Inflammatory macrophage treated with lipopolysaccharide for 1 hour (primary cell): ENCODE results near the gene FAM241A.
A peak's percentile ranks its signal among the peaks of the same experiment; 100 is the strongest.
"Not testable (repeated sequence)": the region's sequence is repeated elsewhere in the genome, so short reads cannot be mapped to it uniquely, and the experiment has no call there.

Source experiments
- DNase-seq, 2 donors: peaks; one replicate each; pipeline ENCODE4 v3.0.0-alpha.2; 2020 to 2022

Gene FAM241A

DNA sequence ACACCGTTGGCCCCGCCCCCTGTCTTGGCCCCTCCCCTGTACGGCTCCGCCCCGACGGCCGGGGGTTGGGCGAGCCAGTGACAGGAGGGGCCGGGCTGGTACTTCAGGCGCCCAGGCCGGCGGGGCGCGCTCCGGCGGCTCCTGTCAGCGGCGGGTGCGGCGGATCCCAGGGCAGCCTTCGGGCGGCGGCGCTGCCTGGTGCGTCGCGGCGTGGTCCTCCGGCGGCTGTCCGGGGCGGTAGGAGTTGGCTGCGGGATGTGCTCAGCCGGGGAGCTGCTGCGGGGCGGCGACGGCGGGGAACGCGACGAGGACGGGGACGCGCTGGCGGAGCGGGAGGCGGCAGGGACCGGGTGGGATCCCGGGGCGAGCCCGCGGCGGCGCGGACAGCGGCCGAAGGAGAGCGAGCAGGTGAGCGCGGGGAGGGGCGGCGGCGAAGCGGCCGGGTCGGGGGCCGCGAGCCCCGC lies at the start of gene FAM241A:
Gene FAM241A (plus strand): TSS at position 129 of the 464 bp plus-strand sequence. CDS start 127 bp downstream, at position 256.
- peak; percentile 76 to 85 for DNase-seq

DNA sequence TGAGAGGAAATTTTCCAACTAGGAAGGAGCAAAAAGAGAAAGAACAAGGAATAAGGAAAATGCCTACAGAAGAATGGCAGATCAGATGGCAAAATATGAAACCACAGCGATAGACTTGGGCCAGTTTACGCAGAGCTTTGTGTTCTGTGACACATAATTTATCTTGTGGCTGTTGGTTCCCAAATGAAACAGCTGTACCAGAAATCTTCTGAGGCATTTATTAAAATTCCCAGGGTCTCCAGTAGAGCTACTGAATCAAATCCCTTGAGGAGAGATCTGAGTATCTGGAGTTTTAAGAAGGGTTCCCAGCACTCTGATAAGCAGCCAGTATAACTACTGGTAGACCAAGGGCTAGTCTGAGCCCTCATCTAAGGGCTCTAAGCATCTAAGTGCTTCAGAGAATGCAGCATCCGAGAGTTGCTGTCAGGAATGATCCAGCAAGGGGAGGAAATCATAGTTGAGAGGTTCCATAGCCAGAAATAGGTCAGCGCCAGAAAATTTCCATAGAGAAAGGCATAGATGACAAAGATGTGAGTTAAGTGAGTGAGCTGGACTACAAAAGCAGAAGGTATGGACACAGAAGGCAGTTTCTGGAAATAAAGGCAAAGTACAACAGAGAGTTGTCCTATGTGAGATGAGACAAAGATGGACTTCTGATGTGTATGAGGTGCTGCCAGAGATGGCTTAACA lies 46.3 kb upstream of the FAM241A start:
- no peak for DNase-seq

DNA sequence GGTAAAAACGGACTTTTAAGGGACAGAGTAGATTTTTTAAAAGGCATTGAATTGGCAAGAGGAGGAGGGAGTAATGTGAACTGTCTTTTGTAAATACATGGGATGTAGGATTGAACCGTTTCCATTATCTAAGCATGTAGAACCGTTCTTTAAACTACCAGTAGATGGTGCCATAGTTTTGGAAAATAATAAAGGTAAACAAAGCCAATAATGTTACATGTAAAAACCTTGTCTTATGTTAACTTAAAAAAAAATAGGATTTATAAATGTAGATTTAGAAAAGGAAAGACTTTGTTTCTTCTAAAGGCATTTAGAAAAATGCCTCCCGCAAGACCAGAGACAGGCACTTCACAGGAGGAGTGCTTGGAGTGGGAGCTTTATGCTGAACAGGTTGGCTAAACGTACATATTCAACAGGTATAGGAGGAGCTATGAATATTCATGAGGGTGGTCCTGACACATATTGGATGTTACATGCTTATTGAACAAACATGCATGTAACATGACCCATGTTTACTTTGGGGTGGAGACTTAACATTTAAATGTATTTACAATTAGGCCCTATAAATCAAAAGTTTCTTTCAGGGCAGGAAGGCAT lies 45.5 kb upstream of the FAM241A start:
- peak; percentile 44 to 80 for DNase-seq

DNA sequence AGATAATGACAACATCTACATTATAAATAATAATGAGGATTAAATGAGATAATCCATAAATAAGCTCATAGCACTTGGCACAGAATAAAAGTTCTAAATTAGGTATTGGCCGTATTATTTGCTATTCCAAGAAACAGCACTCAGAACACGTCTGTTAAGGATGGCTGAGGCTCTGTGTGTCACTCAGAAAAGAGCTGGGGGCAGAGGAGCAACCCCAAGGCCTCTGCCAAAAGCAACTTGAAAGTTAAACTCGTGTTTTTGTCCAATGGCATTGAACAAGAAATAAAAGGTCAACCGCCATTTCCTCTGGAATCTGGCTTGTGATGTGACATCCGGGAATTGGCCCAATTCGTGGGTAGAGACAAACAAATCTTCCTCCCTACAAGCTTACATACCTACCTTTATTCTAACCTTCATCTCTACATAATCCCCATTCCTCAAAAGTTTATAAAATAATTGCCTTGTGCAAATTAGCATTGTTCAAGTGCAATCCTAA lies 42.3 kb upstream of the FAM241A start:
- DNase-seq, result no peak

DNA sequence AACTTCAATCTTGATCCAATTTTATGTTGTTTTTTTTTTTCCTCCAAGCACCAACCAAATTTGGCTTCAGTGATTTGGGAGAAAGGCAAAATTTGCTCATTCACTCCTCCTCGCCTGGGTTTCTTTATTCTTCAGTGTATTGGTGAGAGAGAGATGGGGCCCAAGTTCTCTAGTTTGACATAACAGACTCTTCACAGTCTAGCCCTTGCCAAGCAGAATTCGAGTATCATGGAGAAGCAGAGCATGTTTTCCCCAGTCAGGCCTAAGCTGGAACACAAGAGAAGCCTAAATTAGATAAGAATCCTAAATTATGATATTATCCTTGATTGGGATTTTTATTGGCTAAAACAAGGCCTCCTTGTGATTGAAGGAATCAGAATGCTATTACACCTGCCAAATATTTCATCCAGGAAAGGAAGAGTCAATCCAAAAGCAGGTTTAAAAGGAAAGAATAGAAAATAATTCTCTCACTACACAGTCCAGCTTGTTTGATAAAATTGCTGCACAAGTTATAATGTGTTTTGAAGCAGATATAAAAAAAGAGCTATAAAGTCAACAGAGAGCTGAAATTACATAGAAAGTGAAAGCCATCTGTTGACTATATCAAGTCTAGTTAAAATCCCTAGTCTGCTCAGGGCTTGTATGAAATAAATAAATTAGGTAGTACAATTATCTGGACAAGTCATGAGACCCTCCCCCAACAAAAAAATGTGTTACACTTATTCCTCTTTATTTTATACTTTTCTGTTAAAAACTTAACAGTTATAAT lies 39.9 kb upstream of the FAM241A start:
- no peak for DNase-seq

DNA sequence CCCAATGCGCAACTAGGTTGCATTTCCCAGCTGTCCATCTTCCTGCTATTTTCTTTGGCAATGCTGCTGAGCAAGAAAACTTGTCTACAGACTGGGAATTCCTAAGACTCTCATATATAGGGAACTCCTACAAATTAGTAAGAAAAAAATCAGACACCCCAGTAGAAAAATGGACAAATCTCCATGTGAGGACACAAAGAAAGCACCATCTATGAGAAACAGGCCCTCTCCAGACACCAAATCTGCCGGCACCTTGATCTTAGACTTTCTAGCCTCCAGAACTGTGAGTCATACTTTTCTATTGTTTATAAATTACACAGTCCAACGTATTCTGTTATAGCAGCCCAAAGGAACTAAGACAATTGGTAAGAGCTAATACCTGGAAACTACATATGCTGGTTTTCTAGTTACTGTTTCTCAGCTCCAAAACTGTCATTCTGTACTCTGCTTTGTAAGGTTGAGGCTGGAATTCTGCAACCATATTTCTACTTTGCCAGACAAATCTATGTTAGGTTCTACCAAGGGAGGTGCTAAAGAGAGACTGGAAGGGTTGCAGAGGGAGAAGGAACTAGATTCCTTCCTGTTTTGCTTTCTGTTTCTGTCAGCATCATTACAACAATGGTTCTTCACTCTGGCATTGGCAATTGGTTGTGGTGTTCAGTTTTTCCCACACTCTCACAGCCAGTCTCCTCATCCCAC lies 35.7 kb upstream of the FAM241A start:
- DNase-seq, result peak; percentile 70

DNA sequence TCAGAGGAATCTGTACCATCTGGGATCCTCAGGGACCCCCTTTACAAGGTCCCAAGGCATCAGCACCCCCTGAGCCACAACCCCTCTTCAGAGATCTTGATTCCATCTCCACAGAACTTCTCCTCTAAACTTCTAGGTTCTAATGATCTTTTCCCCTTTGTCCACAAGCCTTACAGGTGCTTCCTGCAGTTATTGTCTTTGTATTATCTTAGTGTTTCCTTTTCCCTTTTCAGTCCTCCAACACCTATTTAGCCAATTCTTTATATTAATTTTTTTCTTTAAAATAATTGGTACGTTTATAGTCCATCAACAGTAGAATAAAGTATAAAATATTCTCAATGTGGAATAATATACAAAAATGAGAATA lies 35.2 kb upstream of the FAM241A start:
- no peak for DNase-seq

DNA sequence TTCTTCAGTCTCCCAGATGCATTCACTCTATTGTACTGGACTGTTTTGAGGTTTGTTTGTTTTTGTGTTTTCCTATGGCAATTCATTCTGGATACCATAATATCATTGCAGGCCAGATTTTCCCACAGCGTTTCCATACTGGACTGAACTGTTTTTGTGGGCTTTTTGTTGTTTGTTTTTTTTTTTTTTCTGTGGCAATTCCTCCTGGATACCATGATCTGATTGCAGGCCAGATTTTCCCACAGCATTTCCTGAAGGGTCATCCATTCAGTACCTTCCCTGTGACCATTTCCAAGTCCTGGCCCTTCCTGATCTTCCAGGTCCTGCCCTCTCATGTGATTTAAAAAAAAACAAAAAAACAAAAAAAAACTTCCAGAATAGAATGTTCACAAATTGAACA lies 33.9 kb upstream of the FAM241A start:
- DNase-seq, result no peak

DNA sequence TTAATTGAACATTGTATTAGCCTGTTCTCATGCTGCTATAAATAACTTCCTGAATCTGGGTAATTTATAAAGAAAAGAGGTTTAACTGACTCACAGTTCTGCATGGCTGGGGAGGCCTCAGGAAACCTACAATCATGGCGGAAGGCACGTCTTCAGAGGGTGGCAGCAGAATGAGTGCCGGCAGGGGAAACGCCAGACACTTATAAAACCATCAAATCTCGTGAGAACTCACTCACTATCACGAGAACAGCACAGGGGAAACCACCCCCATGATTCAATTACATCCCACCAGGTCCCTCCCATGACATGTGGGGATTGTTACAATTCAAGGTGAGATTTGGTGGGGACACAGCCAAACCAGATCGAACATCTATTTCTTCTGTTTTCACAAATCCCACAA lies 33.2 kb upstream of the FAM241A start:
- DNase-seq, result not testable (repeated sequence)

DNA sequence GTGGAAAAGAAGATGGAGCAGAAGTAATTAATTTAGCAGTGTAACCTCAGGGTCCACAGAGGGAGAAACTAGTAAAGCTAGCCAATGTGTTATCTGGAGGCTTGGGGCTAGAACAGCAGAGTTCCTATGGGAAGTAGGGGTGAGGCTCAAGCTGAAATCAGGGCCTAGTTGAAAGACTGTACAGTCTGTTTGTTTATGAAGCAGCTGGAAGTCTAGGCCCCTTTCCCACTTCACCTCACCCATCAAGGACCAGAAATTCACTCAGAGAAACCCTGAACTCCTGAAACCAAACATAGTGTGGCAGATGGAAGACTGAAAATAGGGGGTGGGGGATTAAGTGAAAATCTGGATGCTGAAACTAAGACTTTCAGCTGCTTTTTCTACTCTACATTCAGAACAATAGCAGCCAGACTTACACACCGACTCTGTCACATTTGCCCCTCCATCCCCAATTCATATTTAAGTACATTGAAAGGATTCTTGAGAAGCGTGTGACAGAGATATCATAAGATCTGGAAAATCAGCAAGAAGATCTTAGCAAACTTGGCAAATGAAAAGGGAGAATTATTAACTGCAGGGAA lies 32.6 kb upstream of the FAM241A start:
- DNase-seq, result no peak

DNA sequence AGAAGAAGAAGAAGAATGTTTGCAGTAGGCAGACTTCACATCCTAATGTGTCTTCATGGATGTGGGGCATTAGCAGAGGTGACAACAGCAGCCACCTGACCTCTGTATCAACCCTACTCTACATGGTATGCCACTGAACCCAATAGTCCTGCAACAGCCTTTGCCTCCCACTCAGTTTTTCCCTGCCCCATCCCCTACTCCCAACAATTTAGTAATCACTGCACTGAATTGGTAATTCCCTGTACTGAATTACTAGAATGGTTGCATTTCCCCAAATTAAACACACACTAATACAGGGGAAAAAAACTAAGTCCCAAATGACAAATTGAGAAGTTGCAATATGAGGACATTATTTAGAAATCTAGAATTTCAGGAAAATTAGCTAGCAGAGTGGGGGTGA lies 31.4 kb upstream of the FAM241A start:
- peak; percentile 53 to 80 for DNase-seq

DNA sequence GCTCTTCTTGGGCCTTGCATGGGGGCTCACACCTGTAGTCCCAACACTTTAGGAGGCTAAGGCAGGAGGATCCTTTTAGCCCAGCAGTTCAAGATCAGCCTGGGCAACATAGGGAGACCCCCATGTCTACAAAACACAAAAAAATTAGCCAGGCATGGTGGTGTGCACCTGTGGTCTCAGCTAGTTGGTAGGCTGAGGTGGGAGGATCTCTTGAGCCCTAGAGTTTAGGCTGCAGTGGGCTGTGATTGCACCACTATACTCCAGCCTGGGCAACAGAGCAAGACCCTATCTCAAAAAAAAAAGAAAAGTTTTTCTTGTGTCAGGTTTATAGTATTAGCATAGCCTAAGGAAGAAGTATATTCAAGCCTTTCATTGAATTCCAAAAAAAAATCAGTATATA lies 30.8 kb upstream of the FAM241A start:
- DNase-seq, result no peak

DNA sequence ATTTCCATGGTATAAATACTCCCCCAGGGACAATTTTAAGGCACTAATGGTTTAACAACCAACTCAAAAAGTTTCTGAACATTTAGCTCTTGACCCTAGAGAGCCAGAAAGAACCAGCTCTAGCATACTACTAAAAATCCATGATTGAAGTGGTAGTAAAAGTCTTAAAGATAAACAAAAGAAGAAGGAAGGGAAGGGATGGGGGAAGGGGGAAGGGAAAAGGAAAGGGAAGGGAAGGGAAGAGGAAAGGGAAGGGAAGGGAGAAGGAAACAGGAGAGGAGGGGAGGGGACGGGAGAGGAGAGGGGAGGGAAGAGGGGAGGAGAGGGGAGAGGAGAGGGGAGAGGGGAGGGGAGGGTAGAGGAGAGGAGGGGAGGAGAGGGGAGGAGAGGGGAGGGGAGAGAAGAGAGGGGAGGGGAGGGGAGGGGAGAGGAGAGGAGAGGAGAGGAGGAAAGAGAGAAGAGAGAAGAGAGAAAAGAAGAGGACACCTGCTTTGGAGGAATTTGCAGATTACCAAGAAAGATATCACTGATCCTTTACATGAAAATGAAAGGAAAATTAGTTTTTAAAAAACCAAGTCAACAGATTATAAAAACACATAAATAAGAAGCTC lies 26.4 kb upstream of the FAM241A start:
- DNase-seq, result no peak

DNA sequence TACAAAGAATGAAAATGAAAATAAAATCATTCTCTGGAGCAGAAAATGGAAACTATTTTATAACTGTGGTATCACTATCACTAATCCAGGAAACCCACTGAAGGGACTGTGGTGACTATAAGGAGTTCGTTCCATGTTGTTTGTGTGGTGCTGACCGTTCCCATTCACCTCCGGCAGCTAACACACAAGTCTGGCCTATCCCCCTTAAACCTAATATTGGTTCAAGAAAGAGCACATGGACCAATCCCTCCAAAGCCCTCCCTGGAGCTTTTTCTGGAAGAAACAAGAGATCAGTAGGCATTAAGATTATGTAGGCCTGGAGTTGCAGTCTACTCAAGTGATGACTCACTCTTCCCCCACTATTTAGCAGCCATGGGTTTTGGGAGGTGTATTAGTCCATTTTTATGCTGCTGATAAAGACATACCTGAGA lies 25.9 kb upstream of the FAM241A start:
- DNase-seq, result no peak

DNA sequence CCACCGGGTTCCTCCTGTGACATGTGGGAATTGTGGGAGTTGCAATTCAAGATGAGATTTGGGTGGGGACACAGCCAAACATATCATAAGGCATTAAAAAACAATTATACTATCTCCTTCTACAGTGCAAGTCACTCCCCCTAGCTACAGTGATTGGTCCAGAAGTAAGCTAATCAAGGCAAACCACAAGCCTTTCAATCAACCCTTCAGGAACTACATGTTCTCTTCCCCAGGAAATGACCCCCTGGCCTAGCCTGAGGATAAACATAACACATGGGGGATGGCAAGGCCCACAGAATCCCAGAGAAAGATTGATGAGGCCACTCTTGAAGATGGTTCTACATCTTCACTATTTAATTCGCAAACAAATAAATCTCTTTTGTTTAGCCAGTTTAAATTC lies 25.2 kb upstream of the FAM241A start:
- no peak for DNase-seq

DNA sequence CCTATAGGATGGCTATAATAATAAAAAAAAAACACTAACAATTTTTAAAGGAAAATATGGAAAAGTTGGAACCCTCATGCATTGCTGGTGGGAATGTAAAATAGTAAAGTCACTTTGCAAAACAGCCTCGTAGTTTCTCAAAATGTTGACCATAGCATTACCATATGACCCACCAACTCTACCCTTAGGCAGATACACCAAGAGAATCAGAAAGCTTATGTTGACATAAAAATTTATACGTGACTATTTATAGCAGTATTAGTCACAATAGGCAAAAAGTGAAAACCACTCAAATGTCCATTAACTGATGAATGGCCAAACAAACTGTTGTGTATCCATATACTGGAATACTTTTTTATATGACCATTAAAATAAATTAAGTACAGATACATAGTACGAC lies 19.8 kb upstream of the FAM241A start:
- DNase-seq, result no peak

DNA sequence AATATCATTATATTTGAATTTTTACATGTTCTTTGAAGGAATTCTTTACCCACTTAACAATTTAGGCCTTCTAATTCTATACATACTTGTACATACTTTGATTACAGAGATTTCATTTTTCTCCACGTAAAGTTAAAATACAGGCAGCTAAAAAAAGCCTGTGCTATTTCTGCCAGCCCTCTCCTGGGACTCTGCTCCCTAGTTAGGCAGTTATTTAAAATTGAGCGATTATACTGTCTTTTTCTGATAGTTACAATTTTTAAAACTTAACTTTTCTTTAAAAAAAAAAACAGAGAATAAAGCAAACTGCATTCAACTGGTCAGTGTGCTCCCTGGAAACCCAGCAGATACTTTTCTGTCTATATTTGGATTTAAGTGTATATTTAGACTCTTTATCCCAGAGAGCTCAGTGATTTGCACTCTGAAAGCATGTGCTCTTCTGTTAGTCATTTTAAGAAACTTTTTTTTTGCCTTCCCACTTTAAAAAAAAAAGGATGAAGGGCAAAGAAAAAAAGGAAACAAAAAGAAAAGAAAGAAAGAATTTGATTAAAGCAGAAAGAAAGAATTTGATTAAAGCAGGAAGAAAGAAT lies 18.1 kb upstream of the FAM241A start:
- DNase-seq, result no peak

DNA sequence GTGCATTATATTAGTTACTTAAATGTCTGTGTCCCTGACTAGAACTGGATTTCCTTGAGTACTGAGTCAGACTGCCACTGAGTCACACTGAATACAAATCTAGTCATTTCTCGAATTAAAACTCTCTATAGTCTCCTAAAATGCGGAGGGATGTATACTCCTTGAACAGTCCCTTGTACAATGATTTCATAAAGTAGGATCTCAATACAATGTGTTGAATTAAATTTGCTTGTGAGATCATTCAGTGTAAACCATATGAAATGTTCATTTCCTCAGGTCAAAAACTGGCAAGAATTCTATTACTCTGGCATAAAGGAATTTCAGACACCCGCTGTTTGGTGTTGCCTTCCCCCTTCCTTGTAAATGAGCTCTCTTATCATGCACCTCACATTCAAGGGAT lies 17.5 kb upstream of the FAM241A start:
- no peak for DNase-seq

DNA sequence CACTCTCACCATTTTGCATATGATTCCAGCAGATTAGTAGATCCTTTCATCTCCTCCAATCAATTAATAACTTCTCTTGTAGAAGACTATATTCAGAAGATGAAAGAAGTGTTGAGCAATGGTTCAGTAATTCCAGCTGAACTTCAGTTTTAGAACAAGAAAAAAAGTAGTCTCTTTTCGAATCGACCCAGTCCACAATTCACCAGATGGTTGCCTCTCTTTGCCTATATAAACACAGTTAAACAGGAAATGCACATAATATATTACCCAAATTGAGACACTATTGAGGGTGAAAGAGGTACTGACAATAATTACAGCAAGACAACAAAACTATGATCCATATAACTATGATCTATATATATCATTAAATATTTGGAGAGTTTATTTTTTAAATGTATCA lies 16.8 kb upstream of the FAM241A start:
- DNase-seq, result no peak

DNA sequence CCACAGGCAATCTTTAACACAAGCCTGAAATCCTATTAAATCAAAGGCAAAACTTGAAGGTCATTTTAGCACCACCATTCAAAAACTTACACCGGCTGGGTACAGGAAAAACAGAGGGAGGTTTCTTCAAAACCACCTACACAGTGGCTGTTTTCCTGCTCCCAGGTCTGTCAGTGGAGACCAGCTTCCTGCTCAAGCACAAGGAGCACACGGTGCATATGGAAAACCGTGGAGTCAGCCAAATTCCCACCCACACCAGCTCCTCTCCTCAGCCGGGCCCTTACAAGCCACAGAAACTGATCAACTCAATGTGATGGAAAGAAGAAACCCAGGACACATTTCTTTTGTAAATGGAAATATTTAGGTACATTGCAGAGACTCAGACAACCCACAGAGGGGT lies 14.3 kb upstream of the FAM241A start:
- DNase-seq, result no peak

DNA sequence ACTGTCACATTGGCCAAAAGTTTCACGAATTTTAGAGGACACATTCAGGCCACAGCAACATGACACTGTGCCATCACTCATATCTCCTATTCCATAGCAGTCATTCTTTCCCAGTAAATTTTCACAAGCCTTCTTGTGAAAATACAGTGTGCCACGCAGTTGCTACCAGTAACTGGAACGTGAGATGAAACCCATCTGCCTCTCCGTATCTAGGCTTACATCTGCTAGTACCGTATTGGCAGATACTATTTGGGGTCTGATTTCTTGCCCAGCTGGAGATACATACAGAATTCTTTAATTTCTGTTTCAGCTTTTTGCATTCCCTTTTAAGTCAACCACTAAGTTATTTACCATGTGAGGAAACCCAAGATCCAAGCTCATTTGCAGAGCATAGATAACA lies 8.7 kb upstream of the FAM241A start:
- DNase-seq, result no peak

DNA sequence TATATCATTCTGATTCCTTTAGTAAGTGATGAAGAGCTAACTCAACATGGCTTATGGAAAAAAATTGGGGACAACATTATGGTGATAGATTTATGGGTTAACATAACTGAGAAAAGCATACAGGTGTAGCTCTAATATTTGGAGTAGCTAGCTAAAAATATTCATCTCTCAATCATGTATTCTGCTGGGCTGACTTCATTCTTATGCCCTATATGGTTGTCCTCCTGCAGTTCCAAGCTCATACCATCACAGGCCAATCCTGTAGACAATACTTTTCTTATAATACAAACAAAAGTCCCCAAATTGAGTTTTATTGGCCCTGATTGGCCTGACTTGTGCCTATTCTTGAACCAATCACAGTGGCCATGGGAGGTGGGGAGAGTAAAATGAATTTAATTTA lies 6.7 kb upstream of the FAM241A start:
- DNase-seq, result no peak
